NCI-H748 (cell line): ENCODE data around the gene FAM114A2.
A peak's percentile ranks its signal among the peaks of the same experiment; 100 is the strongest.

ENCODE experiments used
- DNase-seq: peaks from one replicate; lab custom pipeline; 2025; ENCODE audit not compliant: unreplicated experiment; lab: John Stamatoyannopoulos, UW

Gene FAM114A2

GRCh38 chr5:153987301-153987700 is 51.4 kb downstream of the FAM114A2 start:
- DNase-seq, result no peak

DNA sequence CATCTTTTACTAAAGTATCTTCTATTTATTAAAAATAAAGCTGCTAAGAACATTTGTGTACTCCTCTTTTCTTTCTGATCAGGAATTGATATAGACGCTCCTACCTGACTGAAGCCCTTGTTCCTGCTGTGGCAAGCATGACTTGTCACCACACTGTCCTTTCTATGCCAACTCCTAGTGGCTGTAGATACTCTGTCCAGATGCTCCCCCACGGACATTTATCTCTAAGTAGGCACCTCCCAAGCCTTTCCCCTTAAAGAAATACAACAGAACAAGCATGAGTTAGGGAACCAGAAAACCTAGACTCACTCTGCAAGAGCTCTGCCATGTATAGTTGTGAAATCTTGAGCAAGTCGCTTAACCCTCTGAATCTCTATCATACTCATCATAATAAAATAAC is 53.2 kb downstream of the FAM114A2 start:
- no peak for DNase-seq

DNA sequence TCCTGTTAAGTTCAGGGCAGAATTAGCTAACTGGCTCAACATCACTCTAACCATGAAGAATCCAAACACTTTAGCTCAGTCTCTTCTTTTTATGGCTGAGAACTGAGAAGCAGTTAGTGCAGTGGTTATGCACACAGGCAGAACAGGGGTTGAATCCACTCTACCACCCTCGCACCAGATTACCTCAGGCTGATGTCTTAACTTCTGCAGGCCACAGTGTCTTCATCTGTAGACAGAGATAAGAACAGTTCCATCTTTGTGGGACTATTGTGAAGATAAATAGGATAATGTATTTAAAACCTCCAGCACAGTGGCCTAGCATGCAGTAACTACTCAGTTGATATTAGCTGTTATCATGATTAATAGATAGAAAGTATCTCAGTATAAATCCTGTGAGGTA is 54.8 kb downstream of the FAM114A2 start:
- no peak for DNase-seq

- no peak for DNase-seq
Measured at GRCh38 chr5:153981905-153982605, 56.7 kb downstream of the FAM114A2 start.

- DNase-seq, result no peak
Measured at GRCh38 chr5:153979028-153979783, 59.5 kb downstream of the FAM114A2 start.

GRCh38 chr5:153974813-153975163 is 63.9 kb downstream of the FAM114A2 start:
- no peak for DNase-seq

DNA sequence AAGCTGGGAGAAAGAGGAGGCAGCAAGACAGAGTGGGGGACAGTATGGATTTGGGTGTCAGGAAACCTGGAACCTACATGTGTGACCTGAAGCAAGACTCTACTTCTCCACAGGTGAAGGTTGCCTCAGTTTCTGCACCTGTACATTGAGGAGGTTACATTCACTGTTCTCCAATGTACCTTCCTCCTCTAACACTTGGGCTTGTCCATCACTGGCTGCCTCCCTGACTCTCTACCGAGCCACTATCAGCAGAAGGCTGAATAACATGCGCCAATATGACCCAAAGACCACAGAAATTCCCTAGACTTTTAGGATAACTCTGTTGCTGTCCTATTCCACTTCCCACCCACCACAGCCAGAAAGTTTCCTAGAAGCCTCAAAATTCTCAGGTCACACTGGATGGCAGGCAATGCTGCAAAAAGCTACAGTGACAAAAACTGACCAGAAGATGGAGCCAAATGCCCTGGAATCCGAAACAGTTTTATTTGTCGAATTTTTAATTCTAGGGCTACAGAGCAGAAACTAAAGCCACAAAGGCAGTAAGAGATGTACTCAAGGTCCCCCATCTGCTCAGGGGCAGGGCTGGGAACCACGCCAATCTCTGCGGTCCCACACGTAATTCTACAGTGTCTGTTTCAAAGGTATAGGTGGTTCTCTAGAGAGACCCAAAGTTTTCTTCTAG is 64.4 kb downstream of the FAM114A2 start:
- peak; percentile 57 for DNase-seq

DNA sequence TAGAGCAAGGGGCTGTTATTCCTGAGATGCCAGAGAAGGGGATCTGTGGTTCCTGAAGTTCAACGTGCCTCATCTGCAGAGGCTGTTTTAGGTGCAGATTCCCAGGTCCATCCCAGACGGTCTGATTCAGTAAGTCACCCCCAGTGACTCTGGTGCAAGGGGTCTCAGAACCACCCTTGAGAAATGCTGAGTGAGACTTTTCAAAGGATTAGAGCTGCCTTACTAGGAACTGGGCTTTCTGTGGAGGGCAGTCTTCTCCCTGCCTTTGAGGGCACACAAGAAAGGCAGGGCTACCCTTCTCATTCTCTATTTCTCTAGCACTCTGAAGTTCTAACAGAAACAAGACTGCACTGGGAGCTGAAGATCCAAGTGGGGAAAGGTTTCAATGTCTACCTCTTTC is 66.5 kb downstream of the FAM114A2 start:
- DNase-seq, result no peak

DNA sequence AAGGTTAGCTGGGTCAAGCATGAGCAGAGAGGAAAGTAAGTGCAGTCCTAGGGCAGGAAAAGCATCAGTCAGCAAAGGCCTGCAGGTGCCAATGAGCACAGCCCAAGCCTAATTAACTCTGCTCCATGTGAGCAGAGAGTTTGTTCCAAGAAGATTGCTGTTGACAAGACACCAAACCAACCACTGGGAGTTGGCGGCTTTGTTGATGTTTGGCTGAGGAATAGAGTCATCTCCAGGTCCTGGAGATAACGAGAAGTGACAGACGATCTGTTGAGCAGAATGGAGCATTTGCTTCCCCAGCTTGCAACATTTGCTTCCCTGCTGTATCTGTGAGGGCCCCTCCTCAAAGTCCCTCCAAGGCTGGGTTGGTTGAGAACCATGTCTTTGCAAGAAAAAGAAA is 68.2 kb downstream of the FAM114A2 start:
- DNase-seq, result no peak

DNA sequence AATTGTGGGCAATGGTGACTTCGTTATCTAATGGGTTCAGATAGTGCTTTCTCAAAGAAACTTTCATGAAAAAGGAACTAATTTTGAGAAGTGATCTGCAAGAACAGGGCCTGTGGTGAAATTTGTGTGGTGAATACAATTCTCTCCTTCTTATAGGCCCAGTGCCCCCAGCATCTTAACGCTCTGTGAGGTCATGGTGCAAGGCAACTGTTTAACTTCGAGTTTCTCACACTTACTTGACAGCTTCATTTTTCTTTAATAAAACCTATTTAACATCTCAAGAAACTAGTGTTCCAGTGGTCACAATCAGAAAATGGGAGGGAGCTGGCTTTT is 69.2 kb downstream of the FAM114A2 start:
- no peak for DNase-seq

DNA sequence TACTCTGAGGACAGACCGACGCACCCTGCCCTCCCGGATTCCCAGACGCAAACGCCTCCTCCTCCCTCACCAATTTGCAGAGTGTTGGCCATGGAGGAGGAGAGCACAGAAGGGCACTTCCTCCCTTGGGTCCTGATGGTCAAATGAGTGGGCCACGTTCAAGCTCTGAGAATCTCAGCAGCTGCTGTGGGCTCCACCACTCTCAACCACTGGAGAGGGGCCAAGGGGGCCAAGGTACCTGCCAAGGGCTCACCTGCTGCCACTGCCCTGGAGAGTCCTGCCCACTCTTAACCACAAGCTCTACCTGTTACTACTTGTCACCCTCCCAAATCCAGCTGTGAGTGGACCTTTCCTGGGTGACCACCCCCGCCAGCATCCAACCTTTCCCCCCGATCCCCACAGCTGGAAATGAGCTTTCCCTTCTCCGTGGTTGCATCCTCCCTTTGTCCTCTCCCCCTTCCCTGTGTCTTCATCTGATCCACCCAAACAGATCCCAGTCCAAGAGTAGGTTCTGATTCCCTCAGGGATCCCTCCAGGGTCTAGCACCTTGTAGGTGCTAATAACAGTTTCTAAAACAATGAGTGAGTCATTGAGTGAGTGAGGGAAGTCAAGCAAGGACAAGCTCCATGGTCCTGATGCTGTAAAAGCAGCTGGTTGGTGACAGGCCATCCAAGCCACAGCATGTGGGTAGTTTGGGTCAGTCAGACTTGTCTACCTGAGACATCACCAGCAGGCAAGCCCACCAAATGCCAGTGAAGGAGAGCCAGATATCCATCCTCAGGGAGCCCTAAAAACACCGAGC is 69.7 kb downstream of the FAM114A2 start:
- DNase-seq, result no peak

DNA sequence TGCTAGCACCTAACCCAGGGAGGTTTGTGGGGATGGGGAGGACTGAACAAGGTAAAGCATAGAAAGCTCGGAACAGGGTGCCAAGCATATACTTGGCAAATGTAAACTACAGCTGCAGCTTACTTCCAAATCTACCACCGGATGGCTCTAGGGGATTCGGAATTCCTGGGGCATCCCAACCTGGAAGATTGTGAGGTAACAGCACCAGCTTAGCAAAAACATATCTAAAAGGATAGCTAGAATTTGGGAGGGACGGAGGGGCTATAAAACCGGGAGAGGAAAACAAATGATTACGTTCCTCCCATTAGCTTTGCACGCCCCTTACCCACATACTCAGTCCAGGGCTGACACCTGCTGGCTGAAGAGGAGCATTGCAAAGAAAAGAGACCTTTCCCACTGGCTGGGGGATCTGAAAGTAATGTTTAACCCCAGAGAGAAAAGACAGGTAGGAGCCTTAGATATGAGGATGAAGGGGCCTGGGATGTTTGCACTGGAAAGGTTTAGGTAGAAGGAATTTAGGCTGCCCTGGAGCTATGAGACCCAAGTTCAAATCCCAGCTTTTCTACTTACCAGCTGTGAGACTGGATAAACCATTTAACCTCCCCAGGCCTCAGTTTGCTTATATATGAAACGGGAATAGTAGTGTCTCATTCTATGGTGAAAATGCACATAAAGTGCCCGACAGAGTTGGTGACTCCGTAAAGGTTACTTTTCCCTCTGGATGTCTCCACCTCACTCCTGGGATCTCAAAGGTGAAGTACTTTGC is 73.6 kb downstream of the FAM114A2 start:
- DNase-seq, result peak; percentile 76

DNA sequence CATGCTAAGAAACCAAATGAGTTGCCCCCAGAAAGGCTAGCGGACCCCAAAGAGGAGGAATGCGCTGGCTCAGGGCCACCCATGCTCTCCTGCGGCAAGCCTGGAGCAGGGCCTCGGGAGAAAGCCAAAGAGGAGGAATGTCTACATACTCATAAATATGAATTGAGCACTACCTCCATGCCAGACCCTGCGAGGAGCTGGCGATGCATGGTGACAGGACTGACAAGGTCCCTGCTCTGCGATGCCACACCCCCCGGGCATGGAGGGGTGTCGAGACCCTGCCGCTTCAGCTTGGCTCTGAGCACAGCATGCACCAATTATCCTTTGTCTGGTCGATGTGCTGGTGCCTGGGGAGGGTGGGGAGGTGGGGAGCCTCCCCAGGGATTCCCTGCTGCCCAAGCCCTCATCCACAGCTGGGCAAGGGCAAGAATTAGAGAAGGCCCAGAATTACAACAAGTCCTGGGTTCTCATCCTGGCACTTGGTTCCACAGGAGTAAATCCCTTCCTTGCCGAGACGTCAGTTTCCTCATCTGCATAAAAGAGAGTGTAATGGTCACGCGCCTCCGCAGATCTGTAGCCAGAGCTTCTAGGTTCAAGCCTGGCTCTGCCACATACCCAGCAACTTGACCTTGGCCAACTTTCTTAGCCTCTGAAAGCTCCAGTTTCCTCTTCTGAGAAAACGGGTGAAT is 74.4 kb downstream of the FAM114A2 start:
- DNase-seq, result peak; percentile 14

GRCh38 chr5:153960269-153961215 is 78.2 kb downstream of the FAM114A2 start:
- peak; percentile 13 for DNase-seq

- no peak for DNase-seq
Measured at GRCh38 chr5:153959134-153959957, 79.4 kb downstream of the FAM114A2 start.

DNA sequence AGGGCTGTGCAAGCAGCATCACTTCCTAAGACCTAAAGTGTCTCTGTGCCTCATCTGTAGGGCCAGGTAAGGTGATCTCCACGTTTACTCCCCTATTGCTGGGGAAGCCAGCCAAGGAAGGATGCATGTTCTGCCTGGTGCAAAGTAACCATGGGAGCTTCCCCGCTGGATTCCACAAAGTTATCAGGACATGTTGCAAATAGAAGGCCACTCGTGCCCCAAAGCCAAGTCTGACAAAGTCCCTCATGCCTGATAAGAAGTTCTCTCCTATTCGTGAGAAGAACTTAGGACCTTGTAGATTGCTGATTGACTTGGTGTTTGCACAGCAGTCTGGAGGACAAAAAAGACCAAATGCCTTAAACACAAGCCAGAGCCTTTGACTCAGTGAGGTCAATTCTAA is 81.5 kb downstream of the FAM114A2 start:
- DNase-seq, result no peak

- DNase-seq, result no peak
Measured at GRCh38 chr5:153953411-153953810, 85.3 kb downstream of the FAM114A2 start.

GRCh38 chr5:153952893-153953292 is 85.8 kb downstream of the FAM114A2 start:
- no peak for DNase-seq
